NT2/D1 (cell line): ENCODE data around the gene DIS3L2.

Experiments used
- DNase-seq: peaks from one replicate; pipeline ENCODE4 v3.0.0-alpha.2; 2011; ENCODE audit warnings: low read depth, low spot score
- H3K27me3 ChIP-seq: 2 replicates; pipeline ENCODE4 v1.6.0; 2011; ENCODE audit warnings: mild to moderate bottlenecking; ENCODE audit not compliant: insufficient read length, insufficient read depth
- H3K36me3 ChIP-seq: 2 replicates; pipeline ENCODE4 v1.6.1; 2011; ENCODE audit warnings: mild to moderate bottlenecking, low read length, mixed read lengths; ENCODE audit not compliant: insufficient read depth, insufficient read length
- H3K4me1 ChIP-seq: 2 replicates; pipeline ENCODE4 v1.5.1; 2011; ENCODE audit not compliant: insufficient read depth, insufficient read length
- H3K4me3 ChIP-seq: 2 replicates; pipeline ENCODE4 v1.5.1; 2011; ENCODE audit warnings: low read depth; ENCODE audit not compliant: insufficient read length
- H3K9ac ChIP-seq: 2 replicates; pipeline ENCODE4 v1.6.0; 2011; ENCODE audit warnings: low read depth; ENCODE audit not compliant: insufficient read length
- H3K9me3 ChIP-seq: 2 replicates; pipeline ENCODE4 v1.5.1; 2011; ENCODE audit warnings: mild to moderate bottlenecking, low read length; ENCODE audit not compliant: insufficient read depth
- SUZ12 ChIP-seq: IDR thresholded peaks from 2 replicates; pipeline ENCODE4 v1.6.1; 2011; ENCODE audit not compliant: insufficient read length, insufficient read depth; ENCODE audit errors: extremely low read depth
- YY1 ChIP-seq: IDR thresholded peaks from 2 replicates; pipeline ENCODE4 v1.6.1; 2011; ENCODE audit not compliant: insufficient read length, insufficient read depth
- ZNF274 ChIP-seq: IDR thresholded peaks from 2 replicates; pipeline ENCODE4 v1.6.1; 2011; ENCODE audit warnings: mild to moderate bottlenecking, low read depth, low read length

Gene DIS3L2

GRCh38 chr2:232203936-232204335 is 242.4 kb downstream of the DIS3L2 start:
- Histone ChIP-seq H3K9me3 (no peaks in the 10 kb centered on the region), H3K9ac (no peak overlapping the region), H3K27me3 (no peaks in the 10 kb centered on the region), H3K36me3 (no peaks in the 10 kb centered on the region), H3K4me1 (no peaks in the 10 kb centered on the region), H3K4me3 (no peak overlapping the region)
- no peak for DNase-seq
- TF ChIP-seq YY1 (no peak), ZNF274 (no peak), SUZ12 (no peak)

GRCh38 chr2:232204457-232204931 is 243.0 kb downstream of the DIS3L2 start:
- no peaks in the 10 kb centered on the region for H3K4me1 ChIP-seq
- DNase-seq = no peak

GRCh38 chr2:232207174-232207573 is 245.7 kb downstream of the DIS3L2 start:
- no peak overlapping the region for H3K4me3 ChIP-seq
- H3K9me3 ChIP-seq = no peaks in the 10 kb centered on the region
- no peaks in the 10 kb centered on the region for H3K4me1 ChIP-seq
- no peak overlapping the region for H3K9ac ChIP-seq
- TF ChIP-seq SUZ12 (no peak), ZNF274 (no peak), YY1 (no peak)
- DNase-seq = no peak
- H3K27me3 ChIP-seq = no peaks in the 10 kb centered on the region
- peaks cover 12% of the 10 kb centered on the region for H3K36me3 ChIP-seq

More at GRCh38 chr2:232204457-232204931, 243.0 kb downstream of the DIS3L2 start:
- H3K27me3 ChIP-seq = no peaks in the 10 kb centered on the region
- no peak for TF ChIP-seq YY1
- TF ChIP-seq ZNF274 = no peak
- no peak for TF ChIP-seq SUZ12
- no peak overlapping the region for H3K4me3 ChIP-seq
- H3K9ac ChIP-seq = no peak overlapping the region
- no peaks in the 10 kb centered on the region for H3K36me3 ChIP-seq
- H3K9me3 ChIP-seq = no peaks in the 10 kb centered on the region

GRCh38 chr2:232210306-232210705 is 248.8 kb downstream of the DIS3L2 start:
- Histone ChIP-seq H3K9me3 (no peaks in the 10 kb centered on the region), H3K4me3 (no peak overlapping the region), H3K9ac (no peak overlapping the region), H3K27me3 (no peaks in the 10 kb centered on the region), H3K4me1 (no peaks in the 10 kb centered on the region), H3K36me3 (peaks cover 12% of the 10 kb centered on the region)
- TF ChIP-seq ZNF274 = no peak
- no peak for DNase-seq

GRCh38 chr2:232211743-232212686 is 250.5 kb downstream of the DIS3L2 start:
- no peaks in the 10 kb centered on the region for H3K9me3 ChIP-seq
- H3K9ac ChIP-seq = no peak overlapping the region
- H3K36me3 ChIP-seq = peaks cover 12% of the 10 kb centered on the region
- no peaks in the 10 kb centered on the region for H3K27me3 ChIP-seq
- TF ChIP-seq SUZ12 (no peak), ZNF274 (no peak), YY1 (no peak)
- H3K4me3 ChIP-seq = no peak overlapping the region
- H3K4me1 ChIP-seq = no peaks in the 10 kb centered on the region
- DNase-seq = no peak

- no peak for DNase-seq
- H3K4me3 ChIP-seq = no peak overlapping the region
- H3K27me3 ChIP-seq = no peaks in the 10 kb centered on the region
- H3K4me1 ChIP-seq = no peaks in the 10 kb centered on the region
- TF ChIP-seq ZNF274 = no peak
- no peak for TF ChIP-seq YY1
- no peak for TF ChIP-seq SUZ12
- H3K9me3 ChIP-seq = no peaks in the 10 kb centered on the region
- H3K36me3 ChIP-seq = peaks cover 12% of the 10 kb centered on the region
- no peak overlapping the region for H3K9ac ChIP-seq
Observed at GRCh38 chr2:232213176-232213575, 251.7 kb downstream of the DIS3L2 start.

- Histone ChIP-seq H3K9me3 (no peaks in the 10 kb centered on the region), H3K9ac (no peak overlapping the region), H3K27me3 (no peaks in the 10 kb centered on the region), H3K4me3 (no peak overlapping the region), H3K36me3 (peaks cover 12% of the 10 kb centered on the region), H3K4me1 (no peaks in the 10 kb centered on the region)
- TF ChIP-seq YY1 = no peak
- no peak for TF ChIP-seq SUZ12
- TF ChIP-seq ZNF274 = no peak
- no peak for DNase-seq
Observed at GRCh38 chr2:232214053-232214452, 252.5 kb downstream of the DIS3L2 start.
